ENCODE results near the gene ANKMY1. TPM values are rescaled to one million over a fixed set of nuclear protein-coding genes. Genes with fewer than 3 reads are reported as not detected.

The ANKMY1 gene
- total and polyA plus RNA-seq, 2 of the 8 experiments (the other 6 are each of a cell fraction or from before 2014, with no cell fraction given) = 4.5 to 4.8 TPM

DNA sequence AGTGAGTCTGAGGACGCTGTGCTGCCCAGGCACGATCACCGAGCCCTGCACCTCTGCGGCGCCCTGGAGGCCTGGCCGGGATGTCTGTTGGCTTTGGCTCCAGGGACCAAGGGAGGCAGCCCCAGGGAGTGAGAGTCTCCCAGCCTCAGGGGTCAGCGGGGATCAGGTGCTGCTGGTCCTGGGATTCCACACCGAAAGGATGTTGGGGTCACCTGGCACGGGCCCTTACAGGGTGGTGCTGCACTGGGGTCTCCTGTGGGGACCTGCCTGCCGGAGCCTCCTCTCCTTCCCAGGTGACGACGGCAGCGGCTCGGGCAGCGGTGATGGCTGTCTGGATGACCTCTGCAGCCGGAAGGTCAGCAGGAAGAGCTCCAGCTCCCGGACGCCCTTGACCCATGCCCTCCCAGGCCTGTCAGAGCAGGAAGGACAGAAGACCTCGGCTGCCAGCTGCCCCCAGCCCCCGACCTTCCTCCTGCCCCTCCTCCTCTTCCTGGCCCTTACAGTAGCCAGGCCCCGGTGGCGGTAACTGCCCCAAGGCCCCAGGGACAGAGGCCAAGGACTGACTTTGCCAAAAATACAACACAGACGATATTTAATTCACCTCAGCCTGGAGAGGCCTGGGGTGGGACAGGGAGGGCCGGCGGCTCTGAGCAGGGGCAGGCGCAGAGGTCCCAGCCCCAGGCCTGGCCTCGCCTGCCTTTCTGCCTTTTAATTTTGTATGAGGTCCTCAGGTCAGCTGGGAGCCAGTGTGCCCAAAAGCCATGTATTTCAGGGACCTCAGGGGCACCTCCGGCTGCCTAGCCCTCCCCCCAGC is 91.8 kb downstream of the ANKMY1 start (continued):
- no peak for TF ChIP-seq KDM1A (IDR thresholded peaks at IDR 0.05; ENCODE audit: borderline replicate concordance, low read length)
- TF ChIP-seq, protein P1, sequence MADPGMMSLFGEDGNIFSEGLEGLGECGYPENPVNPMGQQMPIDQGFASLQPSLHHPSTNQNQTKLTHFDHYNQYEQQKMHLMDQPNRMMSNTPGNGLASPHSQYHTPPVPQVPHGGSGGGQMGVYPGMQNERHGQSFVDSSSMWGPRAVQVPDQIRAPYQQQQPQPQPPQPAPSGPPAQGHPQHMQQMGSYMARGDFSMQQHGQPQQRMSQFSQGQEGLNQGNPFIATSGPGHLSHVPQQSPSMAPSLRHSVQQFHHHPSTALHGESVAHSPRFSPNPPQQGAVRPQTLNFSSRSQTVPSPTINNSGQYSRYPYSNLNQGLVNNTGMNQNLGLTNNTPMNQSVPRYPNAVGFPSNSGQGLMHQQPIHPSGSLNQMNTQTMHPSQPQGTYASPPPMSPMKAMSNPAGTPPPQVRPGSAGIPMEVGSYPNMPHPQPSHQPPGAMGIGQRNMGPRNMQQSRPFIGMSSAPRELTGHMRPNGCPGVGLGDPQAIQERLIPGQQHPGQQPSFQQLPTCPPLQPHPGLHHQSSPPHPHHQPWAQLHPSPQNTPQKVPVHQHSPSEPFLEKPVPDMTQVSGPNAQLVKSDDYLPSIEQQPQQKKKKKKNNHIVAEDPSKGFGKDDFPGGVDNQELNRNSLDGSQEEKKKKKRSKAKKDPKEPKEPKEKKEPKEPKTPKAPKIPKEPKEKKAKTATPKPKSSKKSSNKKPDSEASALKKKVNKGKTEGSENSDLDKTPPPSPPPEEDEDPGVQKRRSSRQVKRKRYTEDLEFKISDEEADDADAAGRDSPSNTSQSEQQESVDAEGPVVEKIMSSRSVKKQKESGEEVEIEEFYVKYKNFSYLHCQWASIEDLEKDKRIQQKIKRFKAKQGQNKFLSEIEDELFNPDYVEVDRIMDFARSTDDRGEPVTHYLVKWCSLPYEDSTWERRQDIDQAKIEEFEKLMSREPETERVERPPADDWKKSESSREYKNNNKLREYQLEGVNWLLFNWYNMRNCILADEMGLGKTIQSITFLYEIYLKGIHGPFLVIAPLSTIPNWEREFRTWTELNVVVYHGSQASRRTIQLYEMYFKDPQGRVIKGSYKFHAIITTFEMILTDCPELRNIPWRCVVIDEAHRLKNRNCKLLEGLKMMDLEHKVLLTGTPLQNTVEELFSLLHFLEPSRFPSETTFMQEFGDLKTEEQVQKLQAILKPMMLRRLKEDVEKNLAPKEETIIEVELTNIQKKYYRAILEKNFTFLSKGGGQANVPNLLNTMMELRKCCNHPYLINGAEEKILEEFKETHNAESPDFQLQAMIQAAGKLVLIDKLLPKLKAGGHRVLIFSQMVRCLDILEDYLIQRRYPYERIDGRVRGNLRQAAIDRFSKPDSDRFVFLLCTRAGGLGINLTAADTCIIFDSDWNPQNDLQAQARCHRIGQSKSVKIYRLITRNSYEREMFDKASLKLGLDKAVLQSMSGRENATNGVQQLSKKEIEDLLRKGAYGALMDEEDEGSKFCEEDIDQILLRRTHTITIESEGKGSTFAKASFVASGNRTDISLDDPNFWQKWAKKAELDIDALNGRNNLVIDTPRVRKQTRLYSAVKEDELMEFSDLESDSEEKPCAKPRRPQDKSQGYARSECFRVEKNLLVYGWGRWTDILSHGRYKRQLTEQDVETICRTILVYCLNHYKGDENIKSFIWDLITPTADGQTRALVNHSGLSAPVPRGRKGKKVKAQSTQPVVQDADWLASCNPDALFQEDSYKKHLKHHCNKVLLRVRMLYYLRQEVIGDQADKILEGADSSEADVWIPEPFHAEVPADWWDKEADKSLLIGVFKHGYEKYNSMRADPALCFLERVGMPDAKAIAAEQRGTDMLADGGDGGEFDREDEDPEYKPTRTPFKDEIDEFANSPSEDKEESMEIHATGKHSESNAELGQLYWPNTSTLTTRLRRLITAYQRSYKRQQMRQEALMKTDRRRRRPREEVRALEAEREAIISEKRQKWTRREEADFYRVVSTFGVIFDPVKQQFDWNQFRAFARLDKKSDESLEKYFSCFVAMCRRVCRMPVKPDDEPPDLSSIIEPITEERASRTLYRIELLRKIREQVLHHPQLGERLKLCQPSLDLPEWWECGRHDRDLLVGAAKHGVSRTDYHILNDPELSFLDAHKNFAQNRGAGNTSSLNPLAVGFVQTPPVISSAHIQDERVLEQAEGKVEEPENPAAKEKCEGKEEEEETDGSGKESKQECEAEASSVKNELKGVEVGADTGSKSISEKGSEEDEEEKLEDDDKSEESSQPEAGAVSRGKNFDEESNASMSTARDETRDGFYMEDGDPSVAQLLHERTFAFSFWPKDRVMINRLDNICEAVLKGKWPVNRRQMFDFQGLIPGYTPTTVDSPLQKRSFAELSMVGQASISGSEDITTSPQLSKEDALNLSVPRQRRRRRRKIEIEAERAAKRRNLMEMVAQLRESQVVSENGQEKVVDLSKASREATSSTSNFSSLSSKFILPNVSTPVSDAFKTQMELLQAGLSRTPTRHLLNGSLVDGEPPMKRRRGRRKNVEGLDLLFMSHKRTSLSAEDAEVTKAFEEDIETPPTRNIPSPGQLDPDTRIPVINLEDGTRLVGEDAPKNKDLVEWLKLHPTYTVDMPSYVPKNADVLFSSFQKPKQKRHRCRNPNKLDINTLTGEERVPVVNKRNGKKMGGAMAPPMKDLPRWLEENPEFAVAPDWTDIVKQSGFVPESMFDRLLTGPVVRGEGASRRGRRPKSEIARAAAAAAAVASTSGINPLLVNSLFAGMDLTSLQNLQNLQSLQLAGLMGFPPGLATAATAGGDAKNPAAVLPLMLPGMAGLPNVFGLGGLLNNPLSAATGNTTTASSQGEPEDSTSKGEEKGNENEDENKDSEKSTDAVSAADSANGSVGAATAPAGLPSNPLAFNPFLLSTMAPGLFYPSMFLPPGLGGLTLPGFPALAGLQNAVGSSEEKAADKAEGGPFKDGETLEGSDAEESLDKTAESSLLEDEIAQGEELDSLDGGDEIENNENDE (IDR thresholded peaks at IDR 0.05; ENCODE audit: insufficient replicate concordance, low read length) = no peak
- no peak for TF ChIP-seq SIRT6 (IDR thresholded peaks at IDR 0.05; ENCODE audit: low read length)
- TF ChIP-seq SAP30 (IDR thresholded peaks at IDR 0.05; ENCODE audit: insufficient read depth, insufficient replicate concordance, low read length) = no peak
- no peak for TF ChIP-seq GTF2F1 (IDR thresholded peaks at IDR 0.05; ENCODE audit: borderline replicate concordance, low read depth, low read length)
- no peak for TF ChIP-seq RNF2 (IDR thresholded peaks at IDR 0.05; ENCODE audit: borderline replicate concordance, low read depth, low read length, missing control alignments, poor library complexity, severe bottlenecking)
